Stimulated activated CD4-positive, alpha-beta T cell treated with anti-CD3 and anti-CD28 coated beads, Interleukin-15, amount 100 ng/mL, for 48 hours (primary cell): ENCODE results near the gene SCFD2.

Experiments used
- DNase-seq, 2 donors: peaks; one replicate each; pipeline ENCODE4 v3.0.0-alpha.2; 2020; ENCODE audit warnings: low read depth in 2 of 2

The SCFD2 gene

GRCh38 chr4:52931243-52931642, 434.6 kb downstream of the SCFD2 start:
- no peak for DNase-seq

- no peak for DNase-seq
Observed at GRCh38 chr4:52926196-52926974, 439.5 kb downstream of the SCFD2 start.

- no peak for DNase-seq
Observed at GRCh38 chr4:52925531-52925968, 440.3 kb downstream of the SCFD2 start.

- DNase-seq, result no peak
Observed at GRCh38 chr4:52919461-52919860, 446.4 kb downstream of the SCFD2 start.

GRCh38 chr4:52917817-52918216, 448.0 kb downstream of the SCFD2 start:
- DNase-seq, result no peak

GRCh38 chr4:52915730-52916300, 450.0 kb downstream of the SCFD2 start:
- no peak for DNase-seq

- DNase-seq, result no peak
Observed at GRCh38 chr4:52915191-52915590, 450.7 kb downstream of the SCFD2 start.

- DNase-seq, result no peak
Observed at GRCh38 chr4:52914051-52914605, 451.7 kb downstream of the SCFD2 start.

GRCh38 chr4:52912608-52913007, 453.3 kb downstream of the SCFD2 start:
- DNase-seq, result no peak

- DNase-seq, result peak; percentile 61 to 70
Observed at GRCh38 chr4:52911684-52912294, 454.1 kb downstream of the SCFD2 start.

GRCh38 chr4:52910115-52910514, 455.7 kb downstream of the SCFD2 start:
- DNase-seq, result no peak

GRCh38 chr4:52907510-52907909, 458.4 kb downstream of the SCFD2 start:
- DNase-seq, result no peak

GRCh38 chr4:52904421-52904820, 461.4 kb downstream of the SCFD2 start:
- DNase-seq, result no peak

GRCh38 chr4:52903273-52903672, 462.6 kb downstream of the SCFD2 start:
- no peak for DNase-seq

GRCh38 chr4:52894443-52894842, 471.4 kb downstream of the SCFD2 start:
- no peak for DNase-seq

- DNase-seq, result no peak
Observed at GRCh38 chr4:52892880-52893279, 473.0 kb downstream of the SCFD2 start.

GRCh38 chr4:52891743-52892142, 474.1 kb downstream of the SCFD2 start:
- DNase-seq, result no peak

GRCh38 chr4:52890521-52890791, 475.4 kb downstream of the SCFD2 start:
- DNase-seq, result no peak

GRCh38 chr4:52889778-52890520, 475.9 kb downstream of the SCFD2 start:
- peak in 1 of 2 donors; percentile 8 for DNase-seq

- DNase-seq, result no peak
Observed at GRCh38 chr4:52889354-52889753, 476.5 kb downstream of the SCFD2 start.

- DNase-seq, result no peak
Observed at GRCh38 chr4:52884994-52885393, 480.9 kb downstream of the SCFD2 start.
